Measurements from ENCODE around the gene CDKN2D. TPM values are rescaled to one million over a fixed set of nuclear protein-coding genes. Genes with fewer than 3 reads are reported as not detected.

The CDKN2D gene
- total RNA-seq, 1 experiment from 2014 or later = 3.3 TPM

- no peak for TF ChIP-seq AFF4 (CRISPR knock-in tag; IDR thresholded peaks at IDR 0.05; ENCODE audit: borderline replicate concordance)
- no peak for TF ChIP-seq HMGXB4 (CRISPR knock-in tag; IDR thresholded peaks at IDR 0.05)
- TF ChIP-seq MLX (CRISPR knock-in tag; IDR thresholded peaks at IDR 0.05) = no peak
- TF ChIP-seq SMAD3 (CRISPR knock-in tag; IDR thresholded peaks at IDR 0.05; ENCODE audit: borderline replicate concordance) = no peak
- TF ChIP-seq ZBTB21 (CRISPR knock-in tag; IDR thresholded peaks at IDR 0.05; ENCODE audit: borderline replicate concordance) = no peak
- TF ChIP-seq TEAD4 (CRISPR knock-in tag; IDR thresholded peaks at IDR 0.05) = no peak
- TF ChIP-seq AR (CRISPR knock-in tag; IDR thresholded peaks at IDR 0.05) = no peak
- no peak for TF ChIP-seq ATF2 (CRISPR knock-in tag; IDR thresholded peaks at IDR 0.05; ENCODE audit: borderline replicate concordance, low read depth)
- no peak for TF ChIP-seq ESRRA (CRISPR knock-in tag; IDR thresholded peaks at IDR 0.05; ENCODE audit: borderline replicate concordance)
- no peak for TF ChIP-seq GABPB1 (CRISPR knock-in tag; IDR thresholded peaks at IDR 0.05)
- no peak for TF ChIP-seq IRF2 (CRISPR knock-in tag; IDR thresholded peaks at IDR 0.05; ENCODE audit: borderline replicate concordance, low read depth)
Observed at GRCh38 chr19:10560154-10560553, 8.6 kb downstream of the CDKN2D start (continued).

- ChIA-PET CTCF (interaction anchor here (0.6 to 0.7 kb wide), 2 partner anchors 154 to 314 kb away, joined by 3 to 4 read pairs; partner anchors contain the start of gene CDC37), POLR2A (interaction anchor here (0.6 kb wide), 1 partner anchor 110 kb away, joined by 4 read pairs; no protein-coding TSS in a partner anchor)
- DNase-seq (ENCODE audit: low spot score) = no peak
- Mint-ChIP-seq H3K36me3 (peaks cover 48% of the 10 kb centered on the region), H3K27me3 (ENCODE audit: low read depth) (no peaks in the 10 kb centered on the region), H3K4me1 (no peaks in the 10 kb centered on the region), H3K27ac (no peak overlapping the region), H3K4me3 (no peak overlapping the region), H3K9me3 (no peaks in the 10 kb centered on the region)
- ATAC-seq = no peak
- no peak for TF ChIP-seq ERG (CRISPR knock-in tag; IDR thresholded peaks at IDR 0.05)
- no peak for TF ChIP-seq E2F4 (CRISPR knock-in tag; IDR thresholded peaks at IDR 0.05; ENCODE audit: borderline replicate concordance, low read depth)
- TF ChIP-seq GRHL2 (CRISPR knock-in tag; IDR thresholded peaks at IDR 0.05; ENCODE audit: insufficient replicate concordance, severe bottlenecking) = no peak
Observed at GRCh38 chr19:10557603-10558197, 11.1 kb downstream of the CDKN2D start.

All from WTC11 (cell line).